COLO668 (cell line): ENCODE results near the gene TMTC2.

Source experiments
- DNase-seq: peaks from one replicate; lab custom pipeline; 2025; ENCODE audit not compliant: unreplicated experiment; lab: John Stamatoyannopoulos, UW

The TMTC2 gene

GRCh38 chr12:82675246-82675645, 11.5 kb upstream of the TMTC2 start:
- DNase-seq: no peak

- DNase-seq: no peak
Observed at GRCh38 chr12:82682326-82682725, 4.4 kb upstream of the TMTC2 start.

GRCh38 chr12:82682851-82683261, 3.9 kb upstream of the TMTC2 start:
- DNase-seq: no peak

GRCh38 chr12:82685790-82686167, 927 bp upstream of the TMTC2 start:
- peak; percentile 97 for DNase-seq

GRCh38 chr12:82687021-82688011, 610 bp downstream of the TMTC2 start:
- DNase-seq: peak; percentile 91

GRCh38 chr12:82688035-82688501, 1.4 kb downstream of the TMTC2 start:
- DNase-seq: no peak

- DNase-seq: no peak
Observed at GRCh38 chr12:82688596-82688995, 1.9 kb downstream of the TMTC2 start.

GRCh38 chr12:82690006-82690405, 3.3 kb downstream of the TMTC2 start:
- no peak for DNase-seq

GRCh38 chr12:82691513-82691912, 4.8 kb downstream of the TMTC2 start:
- DNase-seq: no peak

- DNase-seq: no peak
Observed at GRCh38 chr12:82694276-82694675, 7.6 kb downstream of the TMTC2 start.

- no peak for DNase-seq
Observed at GRCh38 chr12:82694970-82695369, 8.3 kb downstream of the TMTC2 start.

GRCh38 chr12:82695531-82695930, 8.8 kb downstream of the TMTC2 start:
- DNase-seq: no peak

- no peak for DNase-seq
Observed at GRCh38 chr12:82696543-82696942, 9.8 kb downstream of the TMTC2 start.

- DNase-seq: no peak
Observed at GRCh38 chr12:82698708-82699564, 12.2 kb downstream of the TMTC2 start.

- DNase-seq: no peak
Observed at GRCh38 chr12:82705774-82706173, 19.1 kb downstream of the TMTC2 start.

GRCh38 chr12:82708061-82708879, 21.6 kb downstream of the TMTC2 start:
- no peak for DNase-seq

GRCh38 chr12:82709794-82710355, 23.2 kb downstream of the TMTC2 start:
- DNase-seq: no peak

GRCh38 chr12:82710741-82711140, 24.0 kb downstream of the TMTC2 start:
- DNase-seq: no peak

GRCh38 chr12:82714427-82714826, 27.7 kb downstream of the TMTC2 start:
- DNase-seq: no peak

- DNase-seq: no peak
Observed at GRCh38 chr12:82721726-82722125, 35.0 kb downstream of the TMTC2 start.
